ENCODE measurements around the gene POLE4. TPM values are rescaled to one million over a fixed set of nuclear protein-coding genes. Genes with fewer than 3 reads are reported as not detected.

The POLE4 gene
- total RNA-seq, 1 donor from 2014 or later: 21.9 TPM

DNA sequence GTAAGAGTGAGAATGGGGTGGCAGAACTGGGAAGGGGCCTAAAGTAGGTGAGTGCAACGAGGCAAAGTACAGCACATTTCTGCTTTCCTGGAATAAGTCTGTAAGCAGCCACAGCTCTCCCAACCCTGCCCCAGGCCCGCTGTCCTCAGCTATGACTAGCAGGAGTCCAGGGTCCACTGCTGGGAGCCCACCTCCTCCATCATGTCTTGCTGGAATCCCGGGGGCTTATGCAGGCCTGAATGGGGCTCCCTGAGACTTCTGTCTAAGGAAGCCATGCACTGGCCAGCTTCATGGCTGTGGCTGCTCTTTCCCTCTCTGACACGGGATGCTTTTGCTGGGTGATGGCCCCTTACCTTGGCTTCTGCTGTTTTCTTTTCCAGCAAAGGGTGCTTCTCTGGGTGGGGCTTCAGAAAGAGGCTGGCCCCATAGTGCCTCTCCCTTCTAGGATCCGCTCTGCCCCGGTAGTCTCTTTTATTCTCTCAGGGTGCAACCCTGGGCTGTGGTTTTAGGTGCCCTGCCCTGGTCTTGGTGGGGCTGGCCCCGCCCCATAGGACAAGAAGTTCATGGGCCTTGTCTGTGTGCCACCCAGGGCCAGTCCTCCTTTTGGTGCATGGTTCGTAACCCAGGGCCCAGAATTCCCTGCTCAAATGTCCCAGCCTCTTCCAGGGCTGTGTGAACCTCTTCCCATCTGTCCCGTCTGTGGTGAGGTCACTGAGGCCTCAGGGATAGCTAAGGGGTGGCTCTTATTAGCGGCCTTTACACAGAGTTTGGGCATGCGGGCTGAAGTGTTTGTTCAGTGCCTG is 33.8 kb upstream of the POLE4 start:
- TF ChIP-seq, protein P1, sequence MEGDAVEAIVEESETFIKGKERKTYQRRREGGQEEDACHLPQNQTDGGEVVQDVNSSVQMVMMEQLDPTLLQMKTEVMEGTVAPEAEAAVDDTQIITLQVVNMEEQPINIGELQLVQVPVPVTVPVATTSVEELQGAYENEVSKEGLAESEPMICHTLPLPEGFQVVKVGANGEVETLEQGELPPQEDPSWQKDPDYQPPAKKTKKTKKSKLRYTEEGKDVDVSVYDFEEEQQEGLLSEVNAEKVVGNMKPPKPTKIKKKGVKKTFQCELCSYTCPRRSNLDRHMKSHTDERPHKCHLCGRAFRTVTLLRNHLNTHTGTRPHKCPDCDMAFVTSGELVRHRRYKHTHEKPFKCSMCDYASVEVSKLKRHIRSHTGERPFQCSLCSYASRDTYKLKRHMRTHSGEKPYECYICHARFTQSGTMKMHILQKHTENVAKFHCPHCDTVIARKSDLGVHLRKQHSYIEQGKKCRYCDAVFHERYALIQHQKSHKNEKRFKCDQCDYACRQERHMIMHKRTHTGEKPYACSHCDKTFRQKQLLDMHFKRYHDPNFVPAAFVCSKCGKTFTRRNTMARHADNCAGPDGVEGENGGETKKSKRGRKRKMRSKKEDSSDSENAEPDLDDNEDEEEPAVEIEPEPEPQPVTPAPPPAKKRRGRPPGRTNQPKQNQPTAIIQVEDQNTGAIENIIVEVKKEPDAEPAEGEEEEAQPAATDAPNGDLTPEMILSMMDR (IDR thresholded peaks at IDR 0.05; ENCODE audit: insufficient read depth, low read length, severe bottlenecking): no peak
- no peaks in the 10 kb centered on the region for H3K36me3 ChIP-seq (ENCODE audit: control insufficient read depth, insufficient read depth, low read length)
- H3K27me3 ChIP-seq (ENCODE audit: control insufficient read depth, insufficient read depth, low read length): no peaks in the 10 kb centered on the region
- no peak overlapping the region for H3K4me3 ChIP-seq (ENCODE audit: low read depth, low read length)
- FAIRE-seq (no peak), DNase-seq (ENCODE audit: low read depth) (no peak)

DNA sequence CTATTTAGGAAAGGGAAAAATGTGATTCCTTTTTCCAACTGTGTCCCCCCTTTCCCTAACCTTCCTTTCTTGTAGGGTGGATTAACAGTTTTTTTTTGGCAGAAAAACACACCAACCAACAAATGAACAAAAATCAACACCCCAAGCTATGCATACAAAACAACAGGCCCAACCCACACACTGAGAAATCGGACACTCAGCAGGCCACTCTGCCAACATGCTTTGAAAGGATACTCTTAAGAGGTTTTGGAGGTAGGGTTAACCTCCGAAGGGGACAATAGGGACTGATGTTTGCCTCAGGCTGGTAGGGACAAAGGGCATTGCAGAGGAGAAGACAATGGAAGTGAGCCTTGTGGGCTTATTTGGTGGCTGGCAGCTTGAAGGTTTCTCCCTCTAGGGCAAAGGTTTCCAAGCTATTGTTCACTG is 33.1 kb upstream of the POLE4 start:
- no peak overlapping the region for H3K4me3 ChIP-seq (ENCODE audit: low read depth, low read length)
- H3K27me3 ChIP-seq (ENCODE audit: control insufficient read depth, insufficient read depth, low read length): no peaks in the 10 kb centered on the region
- DNase-seq (ENCODE audit: low read depth): no peak
- TF ChIP-seq, protein P1 (IDR thresholded peaks at IDR 0.05; ENCODE audit: insufficient read depth, low read length, severe bottlenecking): no peak
- no peak for FAIRE-seq
- H3K36me3 ChIP-seq (ENCODE audit: control insufficient read depth, insufficient read depth, low read length): no peaks in the 10 kb centered on the region

DNA sequence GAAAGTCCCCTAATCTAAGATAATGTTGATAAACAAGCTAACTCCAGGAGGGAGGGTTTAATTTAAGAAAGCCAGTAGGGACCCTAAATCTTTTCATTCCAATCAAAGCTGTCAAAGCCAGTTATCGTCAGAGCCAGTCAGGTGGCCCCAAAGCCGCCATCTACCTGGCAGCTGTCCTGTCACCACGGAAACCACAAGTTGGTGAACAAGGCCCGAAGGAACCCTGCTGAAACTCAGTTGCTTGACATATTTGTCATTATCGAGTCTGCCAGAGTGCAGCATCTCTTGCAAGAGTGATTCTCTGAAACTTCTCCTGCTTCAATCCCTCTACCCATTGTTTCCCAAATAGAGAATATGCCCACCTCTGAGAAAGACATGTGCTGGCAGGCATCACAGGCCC is 30.8 kb upstream of the POLE4 start:
- H3K36me3 ChIP-seq (ENCODE audit: control insufficient read depth, insufficient read depth, low read length): no peaks in the 10 kb centered on the region
- DNase-seq (ENCODE audit: low read depth) (no peak), FAIRE-seq (no peak)
- no peaks in the 10 kb centered on the region for H3K27me3 ChIP-seq (ENCODE audit: control insufficient read depth, insufficient read depth, low read length)
- H3K4me3 ChIP-seq (ENCODE audit: low read depth, low read length): no peak overlapping the region
- TF ChIP-seq, protein P1 (IDR thresholded peaks at IDR 0.05; ENCODE audit: insufficient read depth, low read length, severe bottlenecking): no peak

DNA sequence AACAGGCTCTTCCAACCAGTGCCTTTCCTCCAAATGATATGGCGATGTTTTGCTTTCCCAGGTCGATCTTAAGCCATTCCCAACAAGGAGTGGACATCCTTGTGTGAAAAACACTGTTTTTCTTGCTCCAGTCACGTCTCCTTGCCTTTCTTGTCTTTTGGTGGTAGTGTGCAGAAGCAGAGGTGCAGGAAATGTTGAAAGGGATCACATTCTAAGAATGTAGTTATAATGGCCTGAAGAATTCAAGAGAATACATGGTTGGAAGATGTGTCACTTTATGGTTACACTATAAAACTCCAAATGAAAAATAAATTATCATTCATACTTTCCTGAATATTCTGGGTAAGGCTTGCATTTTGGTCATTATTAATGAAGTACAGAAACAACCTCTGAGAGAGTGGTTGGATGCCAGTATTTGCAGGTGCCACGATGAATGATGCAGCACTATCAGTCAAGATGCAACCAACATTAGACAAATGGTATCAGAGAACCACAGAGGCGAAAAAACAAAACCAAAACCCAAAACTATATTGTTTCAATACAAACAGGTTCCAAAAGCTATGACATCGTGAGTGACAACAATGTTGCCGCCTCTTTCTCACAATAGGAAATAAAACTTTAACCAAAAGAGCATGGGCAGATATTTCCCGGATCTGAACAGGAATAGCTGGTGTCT is 27.5 kb upstream of the POLE4 start:
- FAIRE-seq (no peak), DNase-seq (ENCODE audit: low read depth) (no peak)
- TF ChIP-seq, protein P1 (IDR thresholded peaks at IDR 0.05; ENCODE audit: insufficient read depth, low read length, severe bottlenecking): no peak
- Histone ChIP-seq H3K27me3 (ENCODE audit: control insufficient read depth, insufficient read depth, low read length) (no peaks in the 10 kb centered on the region), H3K4me3 (ENCODE audit: low read depth, low read length) (no peak overlapping the region), H3K36me3 (ENCODE audit: control insufficient read depth, insufficient read depth, low read length) (no peaks in the 10 kb centered on the region)

DNA sequence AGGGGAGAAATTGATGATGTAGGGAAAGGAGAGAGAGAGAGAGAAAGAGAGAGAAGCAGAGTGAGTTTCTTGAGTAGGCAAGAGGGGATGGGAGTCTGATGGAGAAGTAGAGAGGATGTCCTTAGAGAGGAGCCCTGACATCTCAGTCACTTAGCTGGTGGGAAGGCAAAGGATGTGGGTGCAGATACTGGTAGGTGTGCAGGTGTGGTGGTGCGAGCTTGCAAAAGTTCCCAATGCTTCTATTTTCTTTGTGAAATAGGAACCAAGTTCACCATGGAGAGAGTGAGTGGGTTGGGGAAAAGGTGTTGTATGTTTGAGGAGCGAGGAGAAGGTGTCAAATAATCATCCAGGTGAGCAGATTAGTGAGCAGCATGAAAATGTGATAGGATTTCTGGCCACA is 26.5 kb upstream of the POLE4 start:
- TF ChIP-seq, protein P1 (IDR thresholded peaks at IDR 0.05; ENCODE audit: insufficient read depth, low read length, severe bottlenecking): no peak
- H3K36me3 ChIP-seq (ENCODE audit: control insufficient read depth, insufficient read depth, low read length): no peaks in the 10 kb centered on the region
- DNase-seq (ENCODE audit: low read depth): no peak
- peak; percentile 28 for FAIRE-seq
- H3K27me3 ChIP-seq (ENCODE audit: control insufficient read depth, insufficient read depth, low read length): no peaks in the 10 kb centered on the region
- no peak overlapping the region for H3K4me3 ChIP-seq (ENCODE audit: low read depth, low read length)
